SK-N-SH (cell line): Measurements from ENCODE around the gene ZDHHC8. TPM values are rescaled to one million over a fixed set of nuclear protein-coding genes. Genes with fewer than 3 reads are reported as not detected.

Experiments
- CTCF ChIA-PET: fragments of 300-600, 350-600 bp; formaldehyde crosslinking; extraction: SDS; loops from one replicate; lab custom pipeline; 2021; lab: Yijun Ruan, JAX
- POLR2A ChIA-PET: fragments of 350-600 bp; sonication (Branson Sonifier 250); formaldehyde crosslinking; extraction: SDS; loops from one replicate; lab custom pipeline; 2020; ENCODE audit warnings: antibody characterized with exemption, inconsistent platforms; lab: Yijun Ruan, JAX
- DNase-seq: peaks from one replicate; pipeline ENCODE4 v3.0.0; 2012
- H2AFZ ChIP-seq: fragments of 200-600 bp; sonication (generic); 2 replicates; pipeline ENCODE4 v1.8.1; 2016; ENCODE audit warnings: antibody characterized with exemption, mild to moderate bottlenecking, low read depth
- H3F3A ChIP-seq: fragments of 200-600 bp; sonication (generic); replicated peaks from 2 replicates; pipeline ENCODE3; 2016; ENCODE audit warnings: antibody characterized with exemption, mild to moderate bottlenecking; ENCODE audit not compliant: insufficient read depth
- H3K27ac ChIP-seq, 2 experiments: fragments of 200-500 bp in 1 of 2; fragments of 200-600 bp in 1 of 2; sonication (Bioruptor generic) in 1 of 2; sonication (generic), shearing (Covaris generic) in 1 of 2; 2 replicates each; pipeline versions ENCODE4 v1.5.1 to v1.6.1; 2014 to 2016; ENCODE audit warnings: low read depth in 2 of 2, inconsistent platforms in 1 of 2, low read length in 1 of 2, mild to moderate bottlenecking in 1 of 2, mixed read lengths in 1 of 2
- H3K27me3 ChIP-seq: fragments of 200-600 bp; sonication (generic), shearing (Covaris generic); 2 replicates; pipeline ENCODE4 v1.6.1; 2016; ENCODE audit warnings: mixed run types; ENCODE audit not compliant: insufficient read depth
- H3K36me3 ChIP-seq, 2 experiments: fragments of 200-500 bp in 1 of 2; fragments of 200-600 bp in 1 of 2; sonication (Bioruptor generic) in 1 of 2; sonication (generic) in 1 of 2; replicated peaks in 1 of 2; 2 replicates each; pipeline versions ENCODE3 to v1.5.1; 2014 to 2016; ENCODE audit warnings: low read length in 1 of 2, mild to moderate bottlenecking in 1 of 2; ENCODE audit not compliant: insufficient read depth in 2 of 2, control insufficient read depth in 1 of 2
- H3K4me1 ChIP-seq, 2 experiments: fragments of 200-500 bp in 1 of 2; fragments of 200-600 bp in 1 of 2; sonication (Bioruptor generic) in 1 of 2; sonication (generic), shearing (Covaris generic) in 1 of 2; 2 replicates each; pipeline versions ENCODE4 v1.5.1 to v1.6.1; 2014 to 2016; ENCODE audit warnings: low read depth in 1 of 2, low read length in 1 of 2, mixed run types in 1 of 2; ENCODE audit not compliant: insufficient read depth in 2 of 2, control insufficient read depth in 1 of 2
- H3K4me2 ChIP-seq: fragments of 200-600 bp; sonication (generic), shearing (Covaris generic); 2 replicates; pipeline ENCODE4 v1.6.1; 2017; ENCODE audit warnings: mixed run types
- H3K4me3 ChIP-seq, 2 experiments: fragments of 200-500 bp in 1 of 2; fragments of 200-600 bp in 1 of 2; sonication (Bioruptor generic) in 1 of 2; sonication (generic), shearing (Covaris generic) in 1 of 2; 2 replicates each; pipeline versions ENCODE4 v1.5.1 to v1.8.1; 2014 to 2016; ENCODE audit warnings: low read depth in 2 of 2, inconsistent platforms in 1 of 2, low read length in 1 of 2, mild to moderate bottlenecking in 1 of 2, mixed read lengths in 1 of 2, moderate library complexity in 1 of 2
- H3K79me2 ChIP-seq: fragments of 200-600 bp; sonication (generic); 2 replicates; pipeline ENCODE4 v1.8.1; 2017; ENCODE audit warnings: mild to moderate bottlenecking; ENCODE audit not compliant: insufficient read depth
- H3K9ac ChIP-seq: fragments of 200-600 bp; sonication (generic); 2 replicates; pipeline ENCODE4 v1.6.1; 2017; ENCODE audit warnings: mixed run types
- H3K9me2 ChIP-seq: fragments of 200-600 bp; sonication (generic); 2 replicates; pipeline ENCODE4 v1.6.1; 2017; ENCODE audit warnings: mixed run types
- H3K9me3 ChIP-seq: fragments of 200-600 bp; sonication (generic); 2 replicates; pipeline ENCODE4 v1.6.1; 2017; ENCODE audit warnings: mixed run types, mild to moderate bottlenecking, moderate library complexity
- H4K20me1 ChIP-seq: fragments of 200-600 bp; sonication (generic); 2 replicates; pipeline ENCODE4 v1.6.1; 2017; ENCODE audit warnings: mild to moderate bottlenecking, mixed run types; ENCODE audit not compliant: insufficient read depth
- ELF1 ChIP-seq: IDR thresholded peaks from 2 replicates; pipeline ENCODE4 v1.4.0; 2012
- FOXJ3 ChIP-seq: sonication (generic); formaldehyde crosslinking; IDR thresholded peaks from 2 replicates; pipeline ENCODE4 v1.5.1; 2020; ENCODE audit warnings: mild to moderate bottlenecking, missing genetic modification reagents
- FOXM1 ChIP-seq: IDR thresholded peaks from 2 replicates; pipeline ENCODE4 v1.4.0; 2012; ENCODE audit warnings: low read depth, mild to moderate bottlenecking
- MEF2A ChIP-seq: IDR thresholded peaks from 2 replicates; pipeline ENCODE4 v1.4.0; 2012; ENCODE audit warnings: low read depth, borderline replicate concordance
- MXI1 ChIP-seq: IDR thresholded peaks from 2 replicates; pipeline ENCODE4 v1.6.1; 2012; ENCODE audit warnings: mild to moderate bottlenecking, low read depth, low read length, improper control_type of control experiment
- NFIC ChIP-seq: IDR thresholded peaks from 2 replicates; pipeline ENCODE4 v1.4.0; 2012; ENCODE audit warnings: borderline replicate concordance
- NRF1 ChIP-seq: IDR thresholded peaks from 2 replicates; pipeline ENCODE4 v1.6.1; 2012; ENCODE audit warnings: low read depth, mild to moderate bottlenecking, low read length
- POLR2AphosphoS5 ChIP-seq: IDR thresholded peaks from 2 replicates; pipeline ENCODE4 v1.6.1; 2012; ENCODE audit warnings: low read depth, low read length
- RAD21 ChIP-seq: IDR thresholded peaks from 2 replicates; pipeline ENCODE4 v1.6.1; 2012; ENCODE audit warnings: mild to moderate bottlenecking, low read length
- RCOR1 ChIP-seq: fragments of 150-350 bp; IDR thresholded peaks from 2 replicates; pipeline ENCODE4 v1.6.1; 2017; ENCODE audit warnings: antibody characterized with exemption, low read length
- RXRA ChIP-seq: IDR thresholded peaks from 2 replicates; pipeline ENCODE4 v1.4.0; 2012; ENCODE audit warnings: low read depth, mild to moderate bottlenecking, borderline replicate concordance
- SIN3A ChIP-seq: IDR thresholded peaks from 2 replicates; pipeline ENCODE4 v1.6.1; 2012; ENCODE audit warnings: low read depth, mild to moderate bottlenecking, low read length, moderate library complexity, borderline replicate concordance
- TAF1 ChIP-seq: IDR thresholded peaks from 2 replicates; pipeline ENCODE4 v1.6.1; 2012; ENCODE audit warnings: low read depth, mild to moderate bottlenecking, low read length, moderate library complexity, borderline replicate concordance
- TCF12 ChIP-seq: IDR thresholded peaks from 2 replicates; pipeline ENCODE4 v1.4.0; 2012
- TEAD4 ChIP-seq: IDR thresholded peaks from 2 replicates; pipeline ENCODE4 v1.4.0; 2012; ENCODE audit warnings: mild to moderate bottlenecking, borderline replicate concordance; ENCODE audit not compliant: insufficient read depth
- WGBS: methylation state at CpG from one replicate; pipeline ENCODE4 v1.1.6; 2017; ENCODE audit warnings: low lambda C conversion rate; 5-methylcytosine and 5-hydroxymethylcytosine counted together
- polyA plus RNA-seq, 3 experiments: library from polyadenylated mRNA; depleted of rRNA; stranded (reverse); fragments of >200 nt; gene quantifications; 2 replicates each; pipeline ENCODE4 v1.2.3, GENCODE V29; 2012
- TF ChIP-seq, protein P1 (sequence below): IDR thresholded peaks from 2 replicates; pipeline ENCODE4 v1.4.0; 2012; ENCODE audit warnings: low read depth
- TF ChIP-seq, protein P2 (sequence below): fragments of 150-350 bp; IDR thresholded peaks from 2 replicates; pipeline ENCODE4 v1.6.1; 2017; ENCODE audit warnings: antibody characterized with exemption, low read length, low read depth, borderline replicate concordance
- TF ChIP-seq, protein P3 (sequence below): IDR thresholded peaks from 2 replicates; pipeline ENCODE4 v1.6.1; 2012; ENCODE audit warnings: mild to moderate bottlenecking, low read depth, low read length, moderate library complexity
- TF ChIP-seq, protein P4 (sequence below): IDR thresholded peaks from 2 replicates; pipeline ENCODE4 v1.4.0; 2012; ENCODE audit warnings: low read depth, borderline replicate concordance

ZDHHC8 gene
- polyA plus RNA-seq, 1 of the 3 experiments (the other 2 are of a cell fraction) = 65.3 TPM

DNA sequence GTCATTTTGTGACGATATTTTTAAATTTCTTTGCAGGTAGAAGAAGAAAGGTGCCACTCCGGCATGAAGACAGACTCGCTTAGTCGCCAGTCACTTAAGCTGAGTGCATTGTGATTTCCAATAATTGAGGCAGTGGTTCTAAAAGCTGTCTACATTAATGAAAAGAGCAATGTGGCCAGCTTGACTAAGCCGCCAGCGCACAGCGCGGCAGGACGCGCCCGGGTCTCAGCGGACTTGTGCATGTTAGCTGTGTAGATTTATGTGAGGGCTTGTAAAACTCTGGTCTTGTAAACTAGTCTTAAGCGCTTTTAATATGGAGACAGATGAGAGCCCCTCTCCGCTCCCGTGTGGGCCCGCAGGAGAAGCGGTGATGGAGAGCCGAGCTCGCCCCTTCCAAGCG lies 46.0 kb upstream of the ZDHHC8 start:
- no peak overlapping the region for H3K4me3 ChIP-seq
- peaks cover 2% of the 10 kb centered on the region for H3F3A ChIP-seq
- no peaks in the 10 kb centered on the region for H3K9me3 ChIP-seq
- TF ChIP-seq RCOR1 (no peak), SIN3A (no peak), MEF2A (no peak), TEAD4 (no peak), FOXJ3 (CRISPR knock-in tag) (no peak), RXRA (no peak), TCF12 (no peak), MXI1 (no peak)
- TF ChIP-seq, protein P1, sequence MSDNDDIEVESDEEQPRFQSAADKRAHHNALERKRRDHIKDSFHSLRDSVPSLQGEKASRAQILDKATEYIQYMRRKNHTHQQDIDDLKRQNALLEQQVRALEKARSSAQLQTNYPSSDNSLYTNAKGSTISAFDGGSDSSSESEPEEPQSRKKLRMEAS = no peak
- TF ChIP-seq, protein P2, sequence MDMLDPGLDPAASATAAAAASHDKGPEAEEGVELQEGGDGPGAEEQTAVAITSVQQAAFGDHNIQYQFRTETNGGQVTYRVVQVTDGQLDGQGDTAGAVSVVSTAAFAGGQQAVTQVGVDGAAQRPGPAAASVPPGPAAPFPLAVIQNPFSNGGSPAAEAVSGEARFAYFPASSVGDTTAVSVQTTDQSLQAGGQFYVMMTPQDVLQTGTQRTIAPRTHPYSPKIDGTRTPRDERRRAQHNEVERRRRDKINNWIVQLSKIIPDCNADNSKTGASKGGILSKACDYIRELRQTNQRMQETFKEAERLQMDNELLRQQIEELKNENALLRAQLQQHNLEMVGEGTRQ = no peak
- WGBS = 95% methylated on average over 12 of the region's 20 CpGs
- no peak for DNase-seq
- peaks cover 85% of the 10 kb centered on the region for H3K79me2 ChIP-seq
- ChIA-PET POLR2A (no interaction called here), CTCF (interaction anchor here (1.1 to 2.2 kb wide), 4 partner anchors 9 to 72 kb away, joined by 3 to 10 read pairs (median 4); partner anchors contain the start of gene RANBP1)
- no peaks in the 10 kb centered on the region for H3K9me2 ChIP-seq
- no peak overlapping the region for H3K4me2 ChIP-seq
- H3K27ac ChIP-seq = no peak overlapping the region
- H3K9ac ChIP-seq = no peak overlapping the region
- H3K36me3 ChIP-seq = peaks cover 52% of the 10 kb centered on the region in 2 experiments
- H4K20me1 ChIP-seq = peaks cover 70% of the 10 kb centered on the region
- peaks cover 7 to 27% of the 10 kb centered on the region in 2 experiments; a peak in 1 of 4 replicates for H3K4me1 ChIP-seq
- no peak overlapping the region for H2AFZ ChIP-seq
- no peaks in the 10 kb centered on the region for H3K27me3 ChIP-seq

DNA sequence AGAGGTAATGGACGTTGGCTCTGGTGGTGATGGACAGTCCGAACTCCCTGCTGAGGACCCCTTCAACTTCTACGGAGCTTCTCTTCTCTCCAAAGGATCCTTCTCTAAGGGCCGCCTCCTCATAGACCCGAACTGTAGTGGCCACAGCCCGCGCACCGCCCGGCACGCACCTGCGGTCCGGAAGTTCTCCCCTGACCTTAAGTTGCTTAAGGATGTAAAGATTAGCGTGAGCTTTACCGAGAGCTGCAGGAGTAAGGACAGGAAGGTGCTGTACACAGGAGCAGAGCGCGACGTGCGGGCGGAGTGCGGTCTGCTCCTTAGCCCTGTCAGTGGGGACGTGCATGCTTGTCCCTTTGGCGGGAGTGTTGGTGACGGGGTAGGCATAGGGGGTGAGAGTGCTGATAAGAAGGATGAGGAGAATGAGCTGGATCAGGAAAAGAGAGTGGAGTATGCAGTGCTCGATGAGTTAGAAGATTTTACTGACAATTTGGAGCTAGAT lies 45.5 kb upstream of the ZDHHC8 start:
- H3F3A ChIP-seq = peaks cover 2% of the 10 kb centered on the region
- ChIA-PET CTCF (interaction anchor here (1.1 to 2.2 kb wide), 4 partner anchors 8 to 133 kb away, joined by 3 to 10 read pairs (median 4); partner anchors contain the start of gene RANBP1), POLR2A (no interaction called here)
- peaks cover 84% of the 10 kb centered on the region for H3K79me2 ChIP-seq
- whole genome bisulfite sequencing = 98% methylated on average over 24 of the region's 24 CpGs
- H3K27me3 ChIP-seq = no peaks in the 10 kb centered on the region
- peaks cover 70% of the 10 kb centered on the region for H4K20me1 ChIP-seq
- H3K4me2 ChIP-seq = no peak overlapping the region
- H3K4me3 ChIP-seq = no peak overlapping the region
- DNase-seq = no peak
- H3K36me3 ChIP-seq = peaks cover 52 to 57% of the 10 kb centered on the region in 2 experiments
- no peaks in the 10 kb centered on the region for H3K9me3 ChIP-seq
- no peak overlapping the region for H3K27ac ChIP-seq
- no peak overlapping the region for H3K9ac ChIP-seq
- H3K9me2 ChIP-seq = no peaks in the 10 kb centered on the region
- peaks cover 7 to 22% of the 10 kb centered on the region in 2 experiments; a peak in 1 of 4 replicates for H3K4me1 ChIP-seq
- no peak overlapping the region for H2AFZ ChIP-seq
- no peak for TF ChIP-seq POLR2AphosphoS5
- TF ChIP-seq, protein P1 = no peak
- TF ChIP-seq, protein P3, sequence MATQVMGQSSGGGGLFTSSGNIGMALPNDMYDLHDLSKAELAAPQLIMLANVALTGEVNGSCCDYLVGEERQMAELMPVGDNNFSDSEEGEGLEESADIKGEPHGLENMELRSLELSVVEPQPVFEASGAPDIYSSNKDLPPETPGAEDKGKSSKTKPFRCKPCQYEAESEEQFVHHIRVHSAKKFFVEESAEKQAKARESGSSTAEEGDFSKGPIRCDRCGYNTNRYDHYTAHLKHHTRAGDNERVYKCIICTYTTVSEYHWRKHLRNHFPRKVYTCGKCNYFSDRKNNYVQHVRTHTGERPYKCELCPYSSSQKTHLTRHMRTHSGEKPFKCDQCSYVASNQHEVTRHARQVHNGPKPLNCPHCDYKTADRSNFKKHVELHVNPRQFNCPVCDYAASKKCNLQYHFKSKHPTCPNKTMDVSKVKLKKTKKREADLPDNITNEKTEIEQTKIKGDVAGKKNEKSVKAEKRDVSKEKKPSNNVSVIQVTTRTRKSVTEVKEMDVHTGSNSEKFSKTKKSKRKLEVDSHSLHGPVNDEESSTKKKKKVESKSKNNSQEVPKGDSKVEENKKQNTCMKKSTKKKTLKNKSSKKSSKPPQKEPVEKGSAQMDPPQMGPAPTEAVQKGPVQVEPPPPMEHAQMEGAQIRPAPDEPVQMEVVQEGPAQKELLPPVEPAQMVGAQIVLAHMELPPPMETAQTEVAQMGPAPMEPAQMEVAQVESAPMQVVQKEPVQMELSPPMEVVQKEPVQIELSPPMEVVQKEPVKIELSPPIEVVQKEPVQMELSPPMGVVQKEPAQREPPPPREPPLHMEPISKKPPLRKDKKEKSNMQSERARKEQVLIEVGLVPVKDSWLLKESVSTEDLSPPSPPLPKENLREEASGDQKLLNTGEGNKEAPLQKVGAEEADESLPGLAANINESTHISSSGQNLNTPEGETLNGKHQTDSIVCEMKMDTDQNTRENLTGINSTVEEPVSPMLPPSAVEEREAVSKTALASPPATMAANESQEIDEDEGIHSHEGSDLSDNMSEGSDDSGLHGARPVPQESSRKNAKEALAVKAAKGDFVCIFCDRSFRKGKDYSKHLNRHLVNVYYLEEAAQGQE = no peak
- TF ChIP-seq, protein P4, sequence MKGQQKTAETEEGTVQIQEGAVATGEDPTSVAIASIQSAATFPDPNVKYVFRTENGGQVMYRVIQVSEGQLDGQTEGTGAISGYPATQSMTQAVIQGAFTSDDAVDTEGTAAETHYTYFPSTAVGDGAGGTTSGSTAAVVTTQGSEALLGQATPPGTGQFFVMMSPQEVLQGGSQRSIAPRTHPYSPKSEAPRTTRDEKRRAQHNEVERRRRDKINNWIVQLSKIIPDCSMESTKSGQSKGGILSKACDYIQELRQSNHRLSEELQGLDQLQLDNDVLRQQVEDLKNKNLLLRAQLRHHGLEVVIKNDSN = no peak
- no peak for TF ChIP-seq ELF1
- TF ChIP-seq NFIC = no peak
- no peak for TF ChIP-seq RAD21
- TF ChIP-seq NRF1 = no peak
- TF ChIP-seq TAF1 = no peak
- TF ChIP-seq SIN3A = no peak
- TF ChIP-seq TCF12 = no peak
- TF ChIP-seq FOXM1 = no peak
- TF ChIP-seq, all 33 proteins: peak for 0
